ENCODE results near the gene E2F4. TPM values are rescaled to one million over a fixed set of nuclear protein-coding genes. Genes with fewer than 3 reads are reported as not detected.

E2F4 gene
- total RNA-seq, 1 experiment from 2014 or later = 86.2 TPM

DNA sequence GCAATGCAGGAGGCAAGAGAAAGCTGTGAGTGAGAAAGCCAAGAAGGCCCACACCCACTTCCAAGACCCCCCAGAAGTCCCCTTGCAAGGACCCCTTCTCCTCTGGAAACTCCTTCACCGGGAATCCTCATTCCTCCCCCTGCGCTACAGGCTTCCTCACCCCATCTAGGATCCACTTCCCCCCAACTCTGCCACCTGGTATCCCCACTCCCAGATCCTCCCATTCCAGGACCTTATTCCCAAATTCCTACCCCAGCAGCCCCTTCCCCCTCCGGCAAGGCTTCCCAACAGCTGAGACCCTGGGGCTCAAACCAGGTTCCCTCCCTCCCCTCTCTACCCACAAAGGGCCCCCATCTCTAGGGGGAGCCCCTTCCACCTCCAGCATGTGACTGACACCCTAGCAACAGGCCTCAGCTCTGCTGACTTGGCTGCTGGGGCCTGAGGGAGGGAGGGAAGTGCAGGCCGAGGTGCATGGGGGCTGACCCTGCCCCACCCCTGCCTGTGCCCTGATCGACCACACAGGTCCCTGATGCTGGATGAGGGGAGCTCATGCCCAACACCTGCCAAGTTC lies 25.3 kb upstream of the E2F4 start:
- ATAC-seq (no peak), DNase-seq (no peak)
- no peak overlapping the region for H3K4me3 ChIP-seq (ENCODE audit: low read length)
- TF ChIP-seq, protein P1, sequence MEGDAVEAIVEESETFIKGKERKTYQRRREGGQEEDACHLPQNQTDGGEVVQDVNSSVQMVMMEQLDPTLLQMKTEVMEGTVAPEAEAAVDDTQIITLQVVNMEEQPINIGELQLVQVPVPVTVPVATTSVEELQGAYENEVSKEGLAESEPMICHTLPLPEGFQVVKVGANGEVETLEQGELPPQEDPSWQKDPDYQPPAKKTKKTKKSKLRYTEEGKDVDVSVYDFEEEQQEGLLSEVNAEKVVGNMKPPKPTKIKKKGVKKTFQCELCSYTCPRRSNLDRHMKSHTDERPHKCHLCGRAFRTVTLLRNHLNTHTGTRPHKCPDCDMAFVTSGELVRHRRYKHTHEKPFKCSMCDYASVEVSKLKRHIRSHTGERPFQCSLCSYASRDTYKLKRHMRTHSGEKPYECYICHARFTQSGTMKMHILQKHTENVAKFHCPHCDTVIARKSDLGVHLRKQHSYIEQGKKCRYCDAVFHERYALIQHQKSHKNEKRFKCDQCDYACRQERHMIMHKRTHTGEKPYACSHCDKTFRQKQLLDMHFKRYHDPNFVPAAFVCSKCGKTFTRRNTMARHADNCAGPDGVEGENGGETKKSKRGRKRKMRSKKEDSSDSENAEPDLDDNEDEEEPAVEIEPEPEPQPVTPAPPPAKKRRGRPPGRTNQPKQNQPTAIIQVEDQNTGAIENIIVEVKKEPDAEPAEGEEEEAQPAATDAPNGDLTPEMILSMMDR (conservative IDR thresholded peaks at IDR 0.05; ENCODE audit: low read depth, low read length) = no peak
- no peak for TF ChIP-seq EZH2phosphoT487 (IDR thresholded peaks at IDR 0.05; ENCODE audit: borderline replicate concordance, low read length)
- TF ChIP-seq EZH2 (IDR thresholded peaks at IDR 0.05; ENCODE audit: low read length, unreplicated experiment) = no peak
- H3K27me3 ChIP-seq (ENCODE audit: low read length) = no peaks in the 10 kb centered on the region
- no peak overlapping the region for H3K27ac ChIP-seq (ENCODE audit: low read length)
- no peak overlapping the region for H2AFZ ChIP-seq (ENCODE audit: low read length)
- peaks cover 24% of the 10 kb centered on the region for H3K4me1 ChIP-seq (ENCODE audit: insufficient read depth, low read length)
- no TSS peak for BruUV-seq (replicated peaks)
- peaks cover 5% of the 10 kb centered on the region; the same call in 1 of the 2 replicates for H3K79me2 ChIP-seq (ENCODE audit: low read length)
- H3K4me2 ChIP-seq (ENCODE audit: low read length) = no peak overlapping the region
- H3K9me2 ChIP-seq (replicated peaks; ENCODE audit: low read length) = no peaks in the 10 kb centered on the region
- CTCF ChIA-PET = no interaction called here
- H3K9me3 ChIP-seq (ENCODE audit: low read length) = no peaks in the 10 kb centered on the region
- no peak overlapping the region for H3K9ac ChIP-seq (ENCODE audit: low read length)
- intact Hi-C loops (cut with micrococcal nuclease) = no loop called here
- H3K36me3 ChIP-seq (ENCODE audit: low read depth, low read length) = no peaks in the 10 kb centered on the region
- H4K20me1 ChIP-seq (ENCODE audit: low read length) = no peaks in the 10 kb centered on the region
- H3F3A ChIP-seq (ENCODE audit: low read length, unreplicated experiment) = no peaks in the 10 kb centered on the region
- POLR2A ChIA-PET (ENCODE audit: unreplicated experiment) = no interaction called here

DNA sequence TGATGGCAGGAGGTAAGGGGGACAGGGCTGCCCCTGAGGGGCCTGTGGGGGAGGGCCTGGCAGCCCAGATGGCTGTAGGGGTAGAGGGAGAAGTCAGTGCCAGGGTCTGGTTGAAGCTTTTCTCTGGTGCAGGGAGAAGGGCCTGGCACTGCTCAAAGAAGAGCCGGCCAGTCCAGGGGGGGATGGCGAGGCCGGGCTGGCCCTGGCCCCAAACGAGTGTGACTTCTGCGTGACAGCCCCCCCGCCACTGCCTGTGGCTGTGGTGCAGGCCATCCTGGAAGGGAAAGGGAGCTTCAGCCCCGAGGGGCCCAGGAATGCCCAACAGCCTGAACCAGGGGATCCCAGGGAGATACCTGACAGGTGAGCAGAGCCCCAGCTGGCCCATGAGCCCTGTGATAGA lies 24.4 kb upstream of the E2F4 start:
- Histone ChIP-seq H3F3A (ENCODE audit: low read length, unreplicated experiment) (no peaks in the 10 kb centered on the region), H3K4me1 (ENCODE audit: insufficient read depth, low read length) (peaks cover 19% of the 10 kb centered on the region), H3K9me2 (replicated peaks; ENCODE audit: low read length) (no peaks in the 10 kb centered on the region), H3K27me3 (ENCODE audit: low read length) (no peaks in the 10 kb centered on the region), H4K20me1 (ENCODE audit: low read length) (no peaks in the 10 kb centered on the region), H3K9ac (ENCODE audit: low read length) (no peak overlapping the region), H3K4me3 (ENCODE audit: low read length) (no peak overlapping the region), H3K27ac (ENCODE audit: low read length) (no peak overlapping the region), H2AFZ (ENCODE audit: low read length) (no peak overlapping the region), H3K4me2 (ENCODE audit: low read length) (no peak overlapping the region), H3K9me3 (ENCODE audit: low read length) (no peaks in the 10 kb centered on the region), H3K36me3 (ENCODE audit: low read depth, low read length) (no peaks in the 10 kb centered on the region), H3K79me2 (ENCODE audit: low read length) (peaks cover 8% of the 10 kb centered on the region; the same call in 1 of the 2 replicates)
- TF ChIP-seq EZH2 (IDR thresholded peaks at IDR 0.05; ENCODE audit: low read length, unreplicated experiment) (no peak), EZH2phosphoT487 (IDR thresholded peaks at IDR 0.05; ENCODE audit: borderline replicate concordance, low read length) (no peak)
- TF ChIP-seq, protein P1 (conservative IDR thresholded peaks at IDR 0.05; ENCODE audit: low read depth, low read length) = no peak
- DNase-seq = no peak
- intact Hi-C loops (cut with micrococcal nuclease) = no loop called here
- no TSS peak for BruUV-seq (replicated peaks)
- POLR2A ChIA-PET (ENCODE audit: unreplicated experiment) = no interaction called here
- CTCF ChIA-PET = no interaction called here
- no peak for ATAC-seq

DNA sequence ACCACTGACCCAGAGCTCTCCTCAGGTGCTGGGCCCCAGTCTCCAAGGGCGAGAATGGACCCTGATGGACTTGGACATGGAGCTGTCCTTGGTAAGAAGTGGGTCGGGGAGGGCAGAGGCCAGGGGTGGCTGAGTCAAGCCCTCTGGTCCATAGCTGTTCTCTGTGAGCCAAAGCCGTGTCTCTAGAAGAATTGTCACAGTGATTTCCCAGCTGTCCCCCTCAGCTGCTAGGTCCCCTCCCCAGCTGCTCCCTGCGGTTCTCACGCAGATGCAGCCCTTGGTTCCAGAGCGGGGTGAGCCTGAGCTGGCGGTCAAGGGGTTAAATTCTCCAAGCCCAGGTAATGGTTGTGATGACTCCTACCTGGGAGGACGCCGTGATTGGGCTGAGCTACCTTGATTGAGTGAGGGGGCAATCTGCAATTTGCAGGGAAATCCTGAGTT lies 22.9 kb upstream of the E2F4 start:
- CTCF ChIA-PET = no interaction called here
- TF ChIP-seq EZH2phosphoT487 (IDR thresholded peaks at IDR 0.05; ENCODE audit: borderline replicate concordance, low read length) (no peak), EZH2 (IDR thresholded peaks at IDR 0.05; ENCODE audit: low read length, unreplicated experiment) (no peak)
- TF ChIP-seq, protein P1 (conservative IDR thresholded peaks at IDR 0.05; ENCODE audit: low read depth, low read length) = no peak
- ATAC-seq (no peak), DNase-seq (no peak)
- H3F3A ChIP-seq (ENCODE audit: low read length, unreplicated experiment) = no peaks in the 10 kb centered on the region
- H3K4me2 ChIP-seq (ENCODE audit: low read length) = no peak overlapping the region
- no peaks in the 10 kb centered on the region for H3K9me2 ChIP-seq (replicated peaks; ENCODE audit: low read length)
- H3K9me3 ChIP-seq (ENCODE audit: low read length) = no peaks in the 10 kb centered on the region
- intact Hi-C loops (cut with micrococcal nuclease) = no loop called here
- no TSS peak for BruUV-seq (replicated peaks)
- no peak overlapping the region for H2AFZ ChIP-seq (ENCODE audit: low read length)
- POLR2A ChIA-PET (ENCODE audit: unreplicated experiment) = no interaction called here
- H3K4me3 ChIP-seq (ENCODE audit: low read length) = no peak overlapping the region
- no peak overlapping the region for H3K9ac ChIP-seq (ENCODE audit: low read length)
- H3K27ac ChIP-seq (ENCODE audit: low read length) = no peak overlapping the region
- no peaks in the 10 kb centered on the region for H3K27me3 ChIP-seq (ENCODE audit: low read length)
- H3K79me2 ChIP-seq (ENCODE audit: low read length) = peaks cover 8% of the 10 kb centered on the region; the same call in 1 of the 2 replicates
- no peaks in the 10 kb centered on the region for H3K36me3 ChIP-seq (ENCODE audit: low read depth, low read length)
- H4K20me1 ChIP-seq (ENCODE audit: low read length) = no peaks in the 10 kb centered on the region
- H3K4me1 ChIP-seq (ENCODE audit: insufficient read depth, low read length) = peaks cover 27% of the 10 kb centered on the region
